Neural progenitor cell (in vitro differentiated cells): ENCODE measurements around the gene NDUFS3.

ENCODE experiments used
- EZH2 ChIP-seq: fragments of 200-600 bp; sonication (generic); IDR thresholded peaks from 2 replicates; pipeline ENCODE4 v1.6.1; 2017; ENCODE audit warnings: antibody characterized with exemption, mild to moderate bottlenecking, moderate library complexity
- EZH2phosphoT487 ChIP-seq: fragments of 200-600 bp; sonication (generic); IDR thresholded peaks from 2 replicates; pipeline ENCODE4 v1.6.1; 2017; ENCODE audit warnings: antibody characterized with exemption
- TF ChIP-seq, protein P1 (sequence below): fragments of 200-600 bp; sonication (generic); IDR thresholded peaks from 2 replicates; pipeline ENCODE4 v1.5.1; 2017; ENCODE audit warnings: antibody characterized with exemption, mild to moderate bottlenecking

DNA sequence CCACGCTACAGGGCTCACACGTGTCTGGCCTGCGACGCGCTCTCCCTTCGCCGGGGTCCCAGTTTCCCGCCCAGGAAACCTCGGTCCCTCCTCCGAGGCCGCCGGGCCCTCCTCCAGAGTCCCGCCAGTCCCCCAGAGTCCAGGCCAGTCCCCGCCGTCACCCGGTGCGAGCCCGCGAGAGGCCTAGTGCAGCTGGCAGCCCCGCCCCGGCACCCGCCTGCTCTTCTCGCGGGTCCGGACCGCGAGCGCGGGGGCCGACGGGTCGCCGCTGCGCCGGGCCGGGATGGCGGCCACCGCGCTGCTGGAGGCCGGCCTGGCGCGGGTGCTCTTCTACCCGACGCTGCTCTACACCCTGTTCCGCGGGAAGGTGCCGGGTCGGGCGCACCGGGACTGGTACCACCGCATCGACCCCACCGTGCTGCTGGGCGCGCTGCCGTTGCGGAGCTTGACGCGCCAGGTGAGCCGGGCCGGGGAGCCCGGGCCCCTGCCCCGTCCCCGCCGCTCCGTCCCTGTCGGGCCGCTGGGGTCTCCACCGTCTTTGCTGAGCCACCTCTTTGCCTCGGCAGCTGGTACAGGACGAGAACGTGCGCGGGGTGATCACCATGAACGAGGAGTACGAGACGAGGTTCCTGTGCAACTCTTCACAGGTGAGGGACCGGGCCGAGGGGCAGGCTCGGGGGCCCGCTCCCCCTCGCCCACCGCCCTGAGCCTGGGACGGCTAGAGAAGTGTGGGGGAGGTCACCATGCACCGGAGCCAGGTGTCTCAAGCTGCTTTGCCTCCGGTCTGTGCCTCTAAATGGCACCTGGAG, 13.3 kb upstream of the NDUFS3 start, which contains the start of gene PTPMT1:
- TF ChIP-seq, protein P1, sequence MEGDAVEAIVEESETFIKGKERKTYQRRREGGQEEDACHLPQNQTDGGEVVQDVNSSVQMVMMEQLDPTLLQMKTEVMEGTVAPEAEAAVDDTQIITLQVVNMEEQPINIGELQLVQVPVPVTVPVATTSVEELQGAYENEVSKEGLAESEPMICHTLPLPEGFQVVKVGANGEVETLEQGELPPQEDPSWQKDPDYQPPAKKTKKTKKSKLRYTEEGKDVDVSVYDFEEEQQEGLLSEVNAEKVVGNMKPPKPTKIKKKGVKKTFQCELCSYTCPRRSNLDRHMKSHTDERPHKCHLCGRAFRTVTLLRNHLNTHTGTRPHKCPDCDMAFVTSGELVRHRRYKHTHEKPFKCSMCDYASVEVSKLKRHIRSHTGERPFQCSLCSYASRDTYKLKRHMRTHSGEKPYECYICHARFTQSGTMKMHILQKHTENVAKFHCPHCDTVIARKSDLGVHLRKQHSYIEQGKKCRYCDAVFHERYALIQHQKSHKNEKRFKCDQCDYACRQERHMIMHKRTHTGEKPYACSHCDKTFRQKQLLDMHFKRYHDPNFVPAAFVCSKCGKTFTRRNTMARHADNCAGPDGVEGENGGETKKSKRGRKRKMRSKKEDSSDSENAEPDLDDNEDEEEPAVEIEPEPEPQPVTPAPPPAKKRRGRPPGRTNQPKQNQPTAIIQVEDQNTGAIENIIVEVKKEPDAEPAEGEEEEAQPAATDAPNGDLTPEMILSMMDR: no peak
- TF ChIP-seq EZH2phosphoT487: no peak
- peak; percentile 56 for TF ChIP-seq EZH2
